ENCODE data around the gene CADPS.

CADPS gene

DNA sequence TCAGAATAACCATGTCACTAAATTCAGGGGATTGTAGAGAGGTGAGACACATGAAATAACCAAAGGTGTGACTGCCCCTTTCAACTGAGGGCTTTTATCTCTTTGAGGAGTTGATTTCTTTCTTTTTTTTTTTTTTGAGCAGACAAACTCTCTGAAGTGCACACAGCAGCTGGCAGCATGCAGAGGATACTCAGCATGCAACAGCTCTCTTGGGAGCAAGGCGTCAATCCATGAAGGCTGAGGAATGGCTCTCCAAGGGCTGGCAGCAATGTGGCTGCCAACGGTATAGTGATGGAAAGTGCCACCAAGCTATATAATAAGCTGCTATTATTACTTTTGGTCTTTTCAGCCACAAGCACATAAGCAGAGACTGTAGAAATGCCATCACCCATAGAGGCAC, 275.2 kb downstream of the CADPS start:
- peaks cover 0 to 4% (median 0%) of the 10 kb centered on the region in 4 donors for H3K4me1 ChIP-seq
- intact Hi-C loops (cut with DNase I; ENCODE audit: low total_unique reads): no loop called here
- H3K27me3 ChIP-seq: no peaks in the 10 kb centered on the region
- H3K27ac ChIP-seq: no peak overlapping the region
- no peaks in the 10 kb centered on the region for H3K36me3 ChIP-seq
- TF ChIP-seq, protein P1, sequence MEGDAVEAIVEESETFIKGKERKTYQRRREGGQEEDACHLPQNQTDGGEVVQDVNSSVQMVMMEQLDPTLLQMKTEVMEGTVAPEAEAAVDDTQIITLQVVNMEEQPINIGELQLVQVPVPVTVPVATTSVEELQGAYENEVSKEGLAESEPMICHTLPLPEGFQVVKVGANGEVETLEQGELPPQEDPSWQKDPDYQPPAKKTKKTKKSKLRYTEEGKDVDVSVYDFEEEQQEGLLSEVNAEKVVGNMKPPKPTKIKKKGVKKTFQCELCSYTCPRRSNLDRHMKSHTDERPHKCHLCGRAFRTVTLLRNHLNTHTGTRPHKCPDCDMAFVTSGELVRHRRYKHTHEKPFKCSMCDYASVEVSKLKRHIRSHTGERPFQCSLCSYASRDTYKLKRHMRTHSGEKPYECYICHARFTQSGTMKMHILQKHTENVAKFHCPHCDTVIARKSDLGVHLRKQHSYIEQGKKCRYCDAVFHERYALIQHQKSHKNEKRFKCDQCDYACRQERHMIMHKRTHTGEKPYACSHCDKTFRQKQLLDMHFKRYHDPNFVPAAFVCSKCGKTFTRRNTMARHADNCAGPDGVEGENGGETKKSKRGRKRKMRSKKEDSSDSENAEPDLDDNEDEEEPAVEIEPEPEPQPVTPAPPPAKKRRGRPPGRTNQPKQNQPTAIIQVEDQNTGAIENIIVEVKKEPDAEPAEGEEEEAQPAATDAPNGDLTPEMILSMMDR (IDR thresholded peaks at IDR 0.05): no peak
- H3K9me3 ChIP-seq: no peaks in the 10 kb centered on the region
- no peak for DNase-seq
- H3K4me3 ChIP-seq: no peak overlapping the region

GRCh38 chr3:62597491-62597890, 277.7 kb downstream of the CADPS start:
- Histone ChIP-seq H3K4me1 (no peaks in the 10 kb centered on the region), H3K36me3 (no peaks in the 10 kb centered on the region), H3K9me3 (no peaks in the 10 kb centered on the region), H3K27ac (no peak overlapping the region), H3K27me3 (no peaks in the 10 kb centered on the region), H3K4me3 (no peak overlapping the region)
- TF ChIP-seq, protein P1 (IDR thresholded peaks at IDR 0.05): no peak
- DNase-seq: no peak
- intact Hi-C loops (cut with DNase I; ENCODE audit: low total_unique reads): no loop called here

- TF ChIP-seq, protein P1 (IDR thresholded peaks at IDR 0.05): no peak
- no peak overlapping the region for H3K27ac ChIP-seq
- H3K4me3 ChIP-seq: no peak overlapping the region
- intact Hi-C loops (cut with DNase I; ENCODE audit: low total_unique reads): no loop called here
- H3K27me3 ChIP-seq: no peaks in the 10 kb centered on the region
- no peaks in the 10 kb centered on the region for H3K36me3 ChIP-seq
- no peak for DNase-seq
- H3K9me3 ChIP-seq: no peaks in the 10 kb centered on the region
- no peaks in the 10 kb centered on the region for H3K4me1 ChIP-seq
Observed at GRCh38 chr3:62592408-62592807, 282.8 kb downstream of the CADPS start.

DNA sequence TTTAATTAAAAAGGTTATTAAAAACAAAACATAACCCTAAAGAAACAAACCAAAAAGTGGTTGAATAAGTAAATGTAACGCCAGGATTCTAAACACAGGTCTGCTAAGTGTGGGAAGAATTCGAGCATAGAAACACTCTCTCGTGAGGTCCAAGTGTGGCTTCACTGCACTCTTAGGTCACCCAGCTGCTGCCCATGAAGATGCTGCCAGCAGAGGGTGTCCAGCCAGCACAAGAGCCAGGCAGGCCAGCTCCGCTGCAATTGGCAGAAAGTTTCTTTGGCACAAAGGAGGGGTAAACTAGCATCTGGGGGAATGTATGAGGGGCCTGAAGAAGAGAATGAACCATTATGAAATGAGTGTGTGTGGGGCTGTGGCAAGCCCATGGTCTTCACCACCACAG, 286.1 kb downstream of the CADPS start:
- H3K27ac ChIP-seq: no peak overlapping the region
- H3K36me3 ChIP-seq: no peaks in the 10 kb centered on the region
- TF ChIP-seq, protein P1 (IDR thresholded peaks at IDR 0.05): no peak
- no peak for DNase-seq
- H3K4me1 ChIP-seq: no peaks in the 10 kb centered on the region
- H3K9me3 ChIP-seq: no peaks in the 10 kb centered on the region
- H3K4me3 ChIP-seq: no peak overlapping the region
- intact Hi-C loops (cut with DNase I; ENCODE audit: low total_unique reads): no loop called here
- H3K27me3 ChIP-seq: no peaks in the 10 kb centered on the region

GRCh38 chr3:62587579-62588031, 287.6 kb downstream of the CADPS start:
- no peaks in the 10 kb centered on the region for H3K27me3 ChIP-seq
- no peak overlapping the region for H3K27ac ChIP-seq
- no peaks in the 10 kb centered on the region for H3K9me3 ChIP-seq
- no peak overlapping the region for H3K4me3 ChIP-seq
- TF ChIP-seq, protein P1 (IDR thresholded peaks at IDR 0.05): no peak
- H3K36me3 ChIP-seq: no peaks in the 10 kb centered on the region
- intact Hi-C loops (cut with DNase I; ENCODE audit: low total_unique reads): no loop called here
- no peaks in the 10 kb centered on the region for H3K4me1 ChIP-seq
- no peak for DNase-seq

- DNase-seq: no peak
- Histone ChIP-seq H3K4me1 (no peaks in the 10 kb centered on the region), H3K27me3 (no peaks in the 10 kb centered on the region), H3K9me3 (no peaks in the 10 kb centered on the region), H3K27ac (no peak overlapping the region), H3K4me3 (no peak overlapping the region), H3K36me3 (no peaks in the 10 kb centered on the region)
- intact Hi-C loops (cut with DNase I; ENCODE audit: low total_unique reads): no loop called here
- TF ChIP-seq, protein P1 (IDR thresholded peaks at IDR 0.05): no peak
Observed at GRCh38 chr3:62587169-62587568, 288.0 kb downstream of the CADPS start.
